ENCODE results near the gene USP48. TPM values are rescaled to one million over a fixed set of nuclear protein-coding genes. Genes with fewer than 3 reads are reported as not detected.
A peak's percentile ranks its signal among the peaks of the same experiment; 100 is the strongest.

Gene USP48
- polyA plus RNA-seq, 1 experiment = 43.6 TPM

DNA sequence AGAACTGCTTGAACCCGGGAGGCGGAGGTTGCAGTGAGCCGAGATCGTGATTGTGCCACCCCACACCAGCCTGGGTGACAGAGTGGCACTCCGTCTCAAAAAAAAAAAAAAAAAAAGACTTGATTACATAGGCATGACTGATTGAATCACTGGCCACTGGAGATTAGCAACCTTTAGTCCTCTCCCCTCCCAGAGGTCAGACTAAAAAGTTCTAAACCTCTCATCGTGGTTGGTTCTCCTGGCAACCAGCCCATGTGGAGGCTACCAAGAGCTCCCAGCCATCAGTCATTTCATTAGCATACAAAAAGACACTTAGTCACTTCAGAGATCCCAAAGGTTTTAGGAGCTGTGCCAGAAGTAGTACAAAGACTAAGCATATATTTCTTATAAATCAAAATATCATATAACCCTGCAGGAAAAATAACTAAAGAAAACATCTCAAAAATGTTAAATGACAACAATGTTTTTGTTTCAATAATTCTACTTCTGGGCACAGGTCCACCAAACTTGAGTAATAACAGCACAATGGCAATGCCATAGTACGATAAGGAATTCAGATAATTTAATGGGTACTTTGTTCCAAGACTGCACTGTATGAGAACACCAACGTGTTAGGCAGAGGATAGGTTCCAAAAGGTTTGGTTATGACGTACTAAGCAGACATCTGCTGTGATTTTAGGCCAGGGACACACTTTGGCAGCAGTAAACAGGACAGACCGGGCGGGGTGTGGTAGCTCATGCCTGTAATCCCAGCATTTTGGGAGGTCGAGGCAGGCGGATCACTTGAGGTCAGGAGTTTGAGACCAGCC is 18.1 kb downstream of the USP48 start:
- H3K27me3 ChIP-seq (ENCODE audit: control insufficient read depth, insufficient read depth, low read length) = no peaks in the 10 kb centered on the region
- peak overlapping the region; percentile 39 for H3K27ac ChIP-seq (ENCODE audit: low read depth, low read length)
- ChIA-PET CTCF (no interaction called here), POLR2A (interaction anchor here (0.7 to 1.4 kb wide), 3 partner anchors 12 to 30 kb away, joined by 4 to 5 read pairs (median 5); partner anchors contain the start of gene USP48)
- H3K9me3 ChIP-seq (ENCODE audit: control insufficient read depth, insufficient read depth, low read length) = no peaks in the 10 kb centered on the region
- peak; percentile 47 for DNase-seq (ENCODE audit: low read depth, low spot score)
- TF ChIP-seq, protein P1, sequence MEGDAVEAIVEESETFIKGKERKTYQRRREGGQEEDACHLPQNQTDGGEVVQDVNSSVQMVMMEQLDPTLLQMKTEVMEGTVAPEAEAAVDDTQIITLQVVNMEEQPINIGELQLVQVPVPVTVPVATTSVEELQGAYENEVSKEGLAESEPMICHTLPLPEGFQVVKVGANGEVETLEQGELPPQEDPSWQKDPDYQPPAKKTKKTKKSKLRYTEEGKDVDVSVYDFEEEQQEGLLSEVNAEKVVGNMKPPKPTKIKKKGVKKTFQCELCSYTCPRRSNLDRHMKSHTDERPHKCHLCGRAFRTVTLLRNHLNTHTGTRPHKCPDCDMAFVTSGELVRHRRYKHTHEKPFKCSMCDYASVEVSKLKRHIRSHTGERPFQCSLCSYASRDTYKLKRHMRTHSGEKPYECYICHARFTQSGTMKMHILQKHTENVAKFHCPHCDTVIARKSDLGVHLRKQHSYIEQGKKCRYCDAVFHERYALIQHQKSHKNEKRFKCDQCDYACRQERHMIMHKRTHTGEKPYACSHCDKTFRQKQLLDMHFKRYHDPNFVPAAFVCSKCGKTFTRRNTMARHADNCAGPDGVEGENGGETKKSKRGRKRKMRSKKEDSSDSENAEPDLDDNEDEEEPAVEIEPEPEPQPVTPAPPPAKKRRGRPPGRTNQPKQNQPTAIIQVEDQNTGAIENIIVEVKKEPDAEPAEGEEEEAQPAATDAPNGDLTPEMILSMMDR (IDR thresholded peaks at IDR 0.05; ENCODE audit: low read depth, low read length) = no peak
- H3K4me3 ChIP-seq (ENCODE audit: low read depth, low read length) = no peak overlapping the region

DNA sequence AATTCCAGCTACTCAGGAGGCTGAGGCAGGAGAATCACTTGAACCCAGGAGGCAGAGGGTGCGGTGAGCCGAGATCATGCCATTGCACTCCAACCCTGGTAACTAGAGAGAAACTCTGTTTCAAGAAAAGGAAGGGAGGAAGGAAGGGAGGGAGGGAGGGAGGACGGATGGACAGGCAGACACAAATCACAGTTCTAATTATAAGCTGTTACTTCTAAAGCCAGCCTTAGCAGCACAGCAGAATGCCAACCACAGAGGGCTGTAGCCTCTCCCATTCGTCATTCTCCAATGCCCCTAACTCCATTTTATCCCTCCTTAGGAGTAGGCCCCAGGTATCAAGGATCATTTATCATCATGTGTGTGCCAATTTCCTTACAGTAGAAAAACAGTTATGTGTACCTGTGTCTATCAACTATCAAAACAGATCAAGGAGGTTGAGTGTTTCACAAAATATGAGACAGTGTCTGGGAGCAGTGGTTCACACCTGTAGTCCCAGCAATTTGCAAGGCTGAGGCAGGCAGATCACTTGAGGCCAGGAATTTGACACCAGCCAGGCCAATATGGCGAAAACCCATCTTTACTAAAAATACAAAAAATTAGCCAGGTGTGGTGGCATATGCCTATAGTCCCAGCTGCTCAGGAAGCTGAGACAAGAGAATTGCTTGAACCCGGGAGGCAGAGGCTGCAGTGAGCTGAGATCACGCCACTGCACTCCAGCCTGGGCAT is 19.1 kb downstream of the USP48 start:
- no peak overlapping the region for H3K4me3 ChIP-seq (ENCODE audit: low read depth, low read length)
- no peak for DNase-seq (ENCODE audit: low read depth, low spot score)
- CTCF ChIA-PET = no interaction called here
- TF ChIP-seq, protein P1 (IDR thresholded peaks at IDR 0.05; ENCODE audit: low read depth, low read length) = no peak
- H3K27me3 ChIP-seq (ENCODE audit: control insufficient read depth, insufficient read depth, low read length) = no peaks in the 10 kb centered on the region
- no peaks in the 10 kb centered on the region for H3K9me3 ChIP-seq (ENCODE audit: control insufficient read depth, insufficient read depth, low read length)
- H3K27ac ChIP-seq (ENCODE audit: low read depth, low read length) = no peak overlapping the region
- POLR2A ChIA-PET = no interaction called here

DNA sequence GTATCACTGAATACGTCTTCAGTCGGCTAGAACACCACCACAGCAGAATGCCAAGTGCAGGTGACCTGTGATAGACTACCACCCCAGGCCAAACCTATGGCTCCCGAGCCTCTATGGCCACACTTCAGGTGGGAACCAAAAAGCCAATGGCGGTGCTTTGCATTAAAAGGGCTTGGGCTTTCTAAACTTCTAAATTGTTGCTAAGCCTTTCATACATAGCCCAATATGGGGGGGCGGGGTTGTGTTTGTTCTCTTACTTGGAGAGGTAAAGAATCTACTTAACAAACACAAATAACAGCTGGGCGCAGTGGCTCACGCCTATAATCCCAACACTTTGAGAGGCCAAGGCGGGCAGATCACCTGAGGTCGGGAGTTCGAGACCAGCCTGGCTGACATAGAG is 19.7 kb downstream of the USP48 start:
- TF ChIP-seq, protein P1 (IDR thresholded peaks at IDR 0.05; ENCODE audit: low read depth, low read length) = no peak
- H3K27me3 ChIP-seq (ENCODE audit: control insufficient read depth, insufficient read depth, low read length) = no peaks in the 10 kb centered on the region
- POLR2A ChIA-PET = interaction anchor here (0.7 to 1.0 kb wide), 2 partner anchors 13 to 23 kb away, joined by 4 to 8 read pairs; no protein-coding TSS in a partner anchor
- no peak overlapping the region for H3K27ac ChIP-seq (ENCODE audit: low read depth, low read length)
- H3K9me3 ChIP-seq (ENCODE audit: control insufficient read depth, insufficient read depth, low read length) = no peaks in the 10 kb centered on the region
- CTCF ChIA-PET = interaction anchor here (0.6 kb wide), 1 partner anchor 192 kb away, joined by 4 read pairs; no protein-coding TSS in a partner anchor
- H3K4me3 ChIP-seq (ENCODE audit: low read depth, low read length) = no peak overlapping the region
- no peak for DNase-seq (ENCODE audit: low read depth, low spot score)

DNA sequence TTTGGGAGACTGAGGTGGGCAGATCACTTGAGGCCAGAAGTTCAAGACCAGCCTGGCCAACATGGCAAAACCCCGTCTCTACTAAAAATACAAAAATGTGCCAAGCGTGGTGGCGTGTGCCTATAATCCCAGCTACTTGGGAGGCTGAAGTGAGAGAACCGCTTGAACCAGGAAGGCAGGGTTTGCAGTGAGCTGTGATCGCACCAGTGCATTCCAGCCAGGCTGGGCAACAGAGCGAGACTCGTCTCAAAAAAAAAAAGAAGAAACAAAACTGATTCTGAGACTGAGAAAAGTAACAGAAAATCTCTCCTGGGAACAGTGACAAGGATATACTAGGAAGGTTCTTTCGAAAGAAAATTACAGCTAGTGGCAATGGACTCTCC is 20.9 kb downstream of the USP48 start:
- no peak overlapping the region for H3K4me3 ChIP-seq (ENCODE audit: low read depth, low read length)
- POLR2A ChIA-PET = no interaction called here
- H3K9me3 ChIP-seq (ENCODE audit: control insufficient read depth, insufficient read depth, low read length) = no peaks in the 10 kb centered on the region
- CTCF ChIA-PET = no interaction called here
- H3K27ac ChIP-seq (ENCODE audit: low read depth, low read length) = no peak overlapping the region
- TF ChIP-seq, protein P1 (IDR thresholded peaks at IDR 0.05; ENCODE audit: low read depth, low read length) = no peak
- DNase-seq (ENCODE audit: low read depth, low spot score) = no peak
- no peaks in the 10 kb centered on the region for H3K27me3 ChIP-seq (ENCODE audit: control insufficient read depth, insufficient read depth, low read length)

DNA sequence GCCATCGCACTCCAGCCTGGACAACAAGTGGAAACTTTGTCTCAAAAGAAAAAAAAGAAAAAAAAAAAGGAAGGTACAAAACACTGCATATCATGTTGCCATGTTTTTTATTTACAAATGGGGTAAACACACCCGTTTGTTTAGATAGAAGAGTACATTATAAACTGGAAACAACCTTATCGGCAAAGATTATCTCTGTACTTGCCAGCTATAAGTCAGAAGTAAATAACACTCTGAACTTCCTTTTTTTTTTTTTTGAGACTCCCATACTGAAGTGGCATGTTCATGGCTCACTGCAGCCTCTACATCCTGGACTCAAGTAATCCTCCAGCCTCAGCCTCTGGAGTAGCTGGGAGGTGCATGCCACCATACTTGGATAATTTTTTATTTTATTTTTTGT is 21.9 kb downstream of the USP48 start:
- H3K27ac ChIP-seq (ENCODE audit: low read depth, low read length) = no peak overlapping the region
- H3K9me3 ChIP-seq (ENCODE audit: control insufficient read depth, insufficient read depth, low read length) = no peaks in the 10 kb centered on the region
- DNase-seq (ENCODE audit: low read depth, low spot score) = no peak
- TF ChIP-seq, protein P1 (IDR thresholded peaks at IDR 0.05; ENCODE audit: low read depth, low read length) = no peak
- POLR2A ChIA-PET = no interaction called here
- H3K27me3 ChIP-seq (ENCODE audit: control insufficient read depth, insufficient read depth, low read length) = no peaks in the 10 kb centered on the region
- CTCF ChIA-PET = no interaction called here
- H3K4me3 ChIP-seq (ENCODE audit: low read depth, low read length) = no peak overlapping the region

All from AG04450 (cell line).